Mesenchymal stem cell (in vitro differentiated cells and primary cell): ENCODE measurements around the gene TTC7B.
A peak's percentile ranks its signal among the peaks of the same experiment; 100 is the strongest.

Experiments
- DNase-seq: peaks from one replicate; pipeline ENCODE4 v3.0.0-alpha.2; 2013
- H2AFZ ChIP-seq: one replicate; pipeline ENCODE4 v1.6.1; 2013; ENCODE audit warnings: low read depth, mild to moderate bottlenecking, control low read depth, inconsistent platforms, low read length, moderate library complexity
- H2AK5ac ChIP-seq: 2 replicates; pipeline ENCODE4 v1.6.1; 2013; ENCODE audit warnings: low read length, moderate library complexity, mild to moderate bottlenecking, inconsistent platforms; ENCODE audit not compliant: severe bottlenecking
- H2BK120ac ChIP-seq: one replicate; pipeline ENCODE4 v1.6.1; 2013; ENCODE audit warnings: low read depth, mild to moderate bottlenecking, inconsistent platforms, low read length, moderate library complexity
- H2BK12ac ChIP-seq, 2 experiments: one replicate each; pipeline ENCODE4 v1.6.1; 2013; ENCODE audit warnings: inconsistent platforms in 2 of 2, low read length in 2 of 2, mild to moderate bottlenecking in 2 of 2, moderate library complexity in 2 of 2, control low read depth in 1 of 2
- H2BK15ac ChIP-seq: one replicate; pipeline ENCODE4 v1.6.1; 2013; ENCODE audit warnings: mild to moderate bottlenecking, low read depth, inconsistent platforms; ENCODE audit not compliant: poor library complexity, severe bottlenecking
- H2BK5ac ChIP-seq: 2 replicates; pipeline ENCODE4 v1.6.1; 2013; ENCODE audit warnings: low read depth, mild to moderate bottlenecking, low read length, control low read depth, inconsistent platforms; ENCODE audit not compliant: poor library complexity, severe bottlenecking
- H3K14ac ChIP-seq, 2 experiments: one replicate each; pipeline ENCODE4 v1.6.1; 2013; ENCODE audit warnings: inconsistent platforms in 2 of 2, low read length in 2 of 2, control low read depth in 1 of 2, mild to moderate bottlenecking in 1 of 2, moderate library complexity in 1 of 2
- H3K18ac ChIP-seq, 2 experiments: one replicate each; pipeline ENCODE4 v1.6.1; 2013; ENCODE audit warnings: inconsistent platforms in 2 of 2, low read length in 2 of 2, control low read depth in 1 of 2, low read depth in 1 of 2, mild to moderate bottlenecking in 1 of 2
- H3K23ac ChIP-seq, 2 experiments: one replicate each; pipeline ENCODE4 v1.6.1; 2013; ENCODE audit warnings: inconsistent platforms in 2 of 2, low read length in 2 of 2, mild to moderate bottlenecking in 2 of 2, moderate library complexity in 2 of 2, control low read depth in 1 of 2
- H3K27ac ChIP-seq: 2 replicates; pipeline ENCODE4 v1.5.1; 2013; ENCODE audit warnings: mild to moderate bottlenecking, moderate library complexity, low read length, control low read depth, inconsistent platforms; ENCODE audit not compliant: poor library complexity, severe bottlenecking
- H3K27me3 ChIP-seq, 2 experiments: 2 replicates each; pipeline versions ENCODE4 v1.6.1 to v1.7.0; 2013; ENCODE audit warnings: low read length in 2 of 2, mild to moderate bottlenecking in 2 of 2, moderate library complexity in 2 of 2, control low read depth in 1 of 2, inconsistent platforms in 1 of 2; ENCODE audit not compliant: control insufficient read depth in 1 of 2, insufficient read depth in 1 of 2
- H3K36me3 ChIP-seq, 2 experiments: 2 replicates each; pipeline versions ENCODE4 v1.6.1 to v1.7.0; 2013; ENCODE audit warnings: low read length in 2 of 2, control low read depth in 1 of 2, inconsistent platforms in 1 of 2, low read depth in 1 of 2, mild to moderate bottlenecking in 1 of 2; ENCODE audit not compliant: insufficient read depth in 2 of 2, control insufficient read depth in 1 of 2
- H3K4ac ChIP-seq, 2 experiments: one replicate each; pipeline ENCODE4 v1.6.1; 2013; ENCODE audit warnings: inconsistent platforms in 2 of 2, low read length in 2 of 2, mild to moderate bottlenecking in 2 of 2, moderate library complexity in 2 of 2, control low read depth in 1 of 2, low read depth in 1 of 2
- H3K4me1 ChIP-seq: 2 replicates; pipeline ENCODE4 v1.6.1; 2013; ENCODE audit warnings: low read depth, low read length, control low read depth; ENCODE audit not compliant: control insufficient read depth, insufficient read depth
- H3K4me2 ChIP-seq: 2 replicates; pipeline ENCODE4 v1.6.1; 2013; ENCODE audit warnings: low read length, mild to moderate bottlenecking, inconsistent platforms; ENCODE audit not compliant: poor library complexity, severe bottlenecking
- H3K4me3 ChIP-seq, 2 experiments: 2 replicates each; pipeline versions ENCODE4 v1.5.1 to v1.7.0; 2013; ENCODE audit warnings: low read length in 2 of 2, mild to moderate bottlenecking in 2 of 2, control low read depth in 1 of 2, low read depth in 1 of 2; ENCODE audit not compliant: insufficient read depth in 1 of 2
- H3K79me1 ChIP-seq: replicated peaks from 2 replicates; pipeline ENCODE4 v1.6.1; 2013; ENCODE audit warnings: mild to moderate bottlenecking, control low read depth, low read length, inconsistent platforms; ENCODE audit not compliant: poor library complexity, severe bottlenecking
- H3K9ac ChIP-seq: 2 replicates; pipeline ENCODE4 v1.7.0; 2013; ENCODE audit warnings: mild to moderate bottlenecking, low read length, moderate library complexity
- H3K9me3 ChIP-seq: 2 replicates; pipeline ENCODE4 v1.7.0; 2013; ENCODE audit warnings: mild to moderate bottlenecking, low read length; ENCODE audit not compliant: control insufficient read depth
- H4K8ac ChIP-seq: one replicate; pipeline ENCODE4 v1.6.1; 2013; ENCODE audit warnings: inconsistent platforms, mild to moderate bottlenecking, low read length, moderate library complexity
- H4K91ac ChIP-seq: one replicate; pipeline ENCODE4 v1.6.1; 2013; ENCODE audit warnings: mild to moderate bottlenecking, low read length, inconsistent platforms
- WGBS: methylation state at CpG from one replicate; pipeline ENCODE4 v1.1.7; 2013; ENCODE audit warnings: mixed read lengths; 5-methylcytosine and 5-hydroxymethylcytosine counted together

TTC7B gene

DNA sequence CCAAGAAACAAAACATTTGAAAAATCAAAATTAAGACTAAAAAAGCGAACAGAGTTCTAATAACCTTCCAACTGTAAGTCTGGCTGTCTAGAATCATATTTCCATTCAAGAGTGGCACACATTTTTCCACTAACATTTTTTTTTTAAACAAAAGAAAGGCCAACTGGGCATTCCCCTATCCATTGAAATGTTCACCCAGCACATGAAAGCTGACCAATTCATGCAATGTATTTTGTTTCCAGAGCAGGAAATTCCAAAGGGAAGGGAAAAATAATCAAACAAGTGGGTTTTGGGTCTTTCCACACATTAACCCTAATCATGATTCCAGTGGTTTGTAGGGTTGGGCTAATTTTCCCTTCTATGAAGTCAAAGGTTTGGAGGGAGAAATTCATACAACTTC lies 212.9 kb downstream of the TTC7B start:
- Histone ChIP-seq H3K9me3 (no peaks in the 10 kb centered on the region), H2BK15ac (no peak overlapping the region), H3K4me3 (no peak overlapping the region), H4K91ac (no peak overlapping the region), H4K8ac (no peak overlapping the region), H2BK12ac (no peak overlapping the region), H3K79me1 (no peaks in the 10 kb centered on the region), H3K27ac (no peak overlapping the region), H3K4ac (no peak overlapping the region), H3K9ac (no peak overlapping the region), H3K14ac (no peak overlapping the region), H2BK5ac (no peak overlapping the region), H3K18ac (no peak overlapping the region), H2AK5ac (no peak overlapping the region), H3K4me2 (no peak overlapping the region), H3K36me3 (peaks cover 2 to 8% of the 10 kb centered on the region in 2 experiments), H2BK120ac (no peak overlapping the region), H2AFZ (no peak overlapping the region), H3K23ac (no peak overlapping the region), H3K27me3 (no peaks in the 10 kb centered on the region), H3K4me1 (peaks cover 11% of the 10 kb centered on the region)
- no peak for DNase-seq
- 93% methylated on average over 1 of the region's 1 CpG for WGBS

DNA sequence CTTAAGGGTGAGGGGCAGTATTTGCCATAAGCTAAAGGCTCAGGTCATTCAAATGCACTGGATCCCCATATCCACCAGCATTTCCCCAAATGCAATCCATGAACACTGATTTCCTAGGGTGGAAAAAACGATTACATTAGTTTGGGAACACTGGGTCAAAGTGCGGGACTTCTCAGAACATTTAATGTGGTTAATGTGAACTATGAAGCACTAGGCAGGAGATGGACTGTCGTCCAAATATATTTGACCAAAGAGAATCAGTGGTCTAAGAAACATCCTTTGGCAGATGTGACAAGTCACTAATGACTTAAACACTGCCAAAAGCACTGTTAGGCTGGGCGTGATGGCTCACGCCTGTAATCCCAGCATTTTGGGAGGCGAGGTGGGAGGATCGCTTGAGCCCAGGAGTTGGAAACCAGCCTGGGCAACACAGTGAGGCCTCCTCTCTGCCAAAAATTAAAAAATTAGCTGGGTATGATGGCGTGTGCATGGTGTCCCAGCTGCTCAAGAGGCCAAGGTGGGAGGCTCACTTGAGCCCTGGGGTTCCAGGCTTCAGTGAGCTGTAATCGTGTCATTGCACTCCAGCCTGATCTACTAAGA lies 214.0 kb downstream of the TTC7B start:
- peaks cover 8% of the 10 kb centered on the region for H3K4me1 ChIP-seq

DNA sequence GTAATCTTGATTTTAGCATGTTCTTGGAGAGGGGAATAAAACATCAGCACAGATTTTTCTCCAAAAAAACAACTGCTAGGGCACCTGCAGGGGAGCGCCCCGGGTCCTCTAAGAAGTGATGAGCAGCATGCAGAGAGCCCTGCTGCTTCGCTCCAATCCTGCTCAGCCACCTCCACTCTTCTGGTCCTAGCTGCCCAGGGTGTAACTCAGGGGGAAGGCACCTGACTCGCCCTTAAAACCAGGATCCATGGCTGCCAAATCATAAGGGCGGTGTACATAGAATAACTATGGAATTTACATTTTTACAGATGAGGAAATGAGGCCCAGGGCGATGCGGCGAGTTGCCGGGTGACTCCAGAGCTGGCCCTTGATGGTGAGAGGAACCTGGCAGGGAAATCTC lies 214.7 kb downstream of the TTC7B start:
- no peak overlapping the region for H2AK5ac ChIP-seq
- no peak overlapping the region for H3K14ac ChIP-seq
- H3K4me3 ChIP-seq, result no peak overlapping the region
- no peak for DNase-seq
- no peaks in the 10 kb centered on the region for H3K79me1 ChIP-seq
- H3K27me3 ChIP-seq, result no peaks in the 10 kb centered on the region
- peaks cover 7% of the 10 kb centered on the region for H3K4me1 ChIP-seq
- no peak overlapping the region for H3K4me2 ChIP-seq
- no peak overlapping the region for H3K23ac ChIP-seq
- H3K9me3 ChIP-seq, result no peaks in the 10 kb centered on the region
- 98% methylated on average over 8 of the region's 9 CpGs for WGBS
- no peak overlapping the region for H4K91ac ChIP-seq
- no peak overlapping the region for H2BK15ac ChIP-seq
- no peak overlapping the region for H2BK120ac ChIP-seq
- no peaks in the 10 kb centered on the region for H3K36me3 ChIP-seq
- no peak overlapping the region for H4K8ac ChIP-seq
- no peak overlapping the region for H3K27ac ChIP-seq
- no peak overlapping the region for H3K18ac ChIP-seq
- no peak overlapping the region for H3K4ac ChIP-seq
- H3K9ac ChIP-seq, result no peak overlapping the region
- H2AFZ ChIP-seq, result no peak overlapping the region
- H2BK5ac ChIP-seq, result no peak overlapping the region
- no peak overlapping the region for H2BK12ac ChIP-seq

More for the DNA sequence above, 214.0 kb downstream of the TTC7B start:
- Histone ChIP-seq H3K18ac (no peak overlapping the region), H3K27ac (no peak overlapping the region), H2AK5ac (no peak overlapping the region), H2BK120ac (no peak overlapping the region), H4K91ac (no peak overlapping the region), H3K4me3 (no peak overlapping the region), H3K9ac (no peak overlapping the region), H3K4me2 (no peak overlapping the region), H2BK12ac (no peak overlapping the region), H3K14ac (no peak overlapping the region), H2BK15ac (no peak overlapping the region), H2BK5ac (no peak overlapping the region), H3K27me3 (no peaks in the 10 kb centered on the region), H3K79me1 (no peaks in the 10 kb centered on the region), H3K36me3 (peaks cover 0 to under 1% of the 10 kb centered on the region in 2 experiments), H4K8ac (no peak overlapping the region), H3K4ac (no peak overlapping the region), H3K9me3 (no peaks in the 10 kb centered on the region), H3K23ac (no peak overlapping the region), H2AFZ (no peak overlapping the region)
- no peak for DNase-seq
- whole genome bisulfite sequencing, result 94% methylated on average over 8 of the region's 9 CpGs

DNA sequence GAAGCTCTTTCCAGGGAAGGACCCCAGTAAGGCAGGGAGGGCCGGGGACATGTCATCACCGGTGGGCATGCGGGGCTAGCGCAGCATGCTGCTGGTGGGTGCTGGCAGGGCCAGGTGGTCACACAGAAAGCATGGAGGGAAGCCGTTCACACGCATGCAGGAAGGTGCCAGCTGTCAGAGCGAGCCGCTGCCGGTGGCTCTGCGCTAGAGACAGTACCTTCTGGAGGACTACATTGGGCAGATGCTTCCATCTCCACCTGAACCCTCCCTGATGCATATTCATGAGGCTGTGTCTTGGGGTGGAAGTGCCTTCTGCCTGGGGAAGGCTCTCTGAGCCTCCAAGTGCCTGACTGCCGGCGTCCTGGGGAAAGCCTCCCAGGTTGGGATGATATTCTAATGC lies 215.6 kb downstream of the TTC7B start:
- Histone ChIP-seq H3K4ac (no peak overlapping the region), H3K36me3 (no peaks in the 10 kb centered on the region), H2AFZ (no peak overlapping the region), H3K4me3 (no peak overlapping the region), H2BK12ac (no peak overlapping the region), H3K18ac (no peak overlapping the region), H2BK120ac (no peak overlapping the region), H3K14ac (no peak overlapping the region), H3K27ac (no peak overlapping the region), H4K91ac (peak overlapping the region; percentile 66), H2BK5ac (no peak overlapping the region), H3K9ac (no peak overlapping the region), H3K23ac (no peak overlapping the region), H2BK15ac (no peak overlapping the region), H3K79me1 (no peaks in the 10 kb centered on the region), H3K9me3 (no peaks in the 10 kb centered on the region), H3K4me1 (peaks cover 7% of the 10 kb centered on the region), H2AK5ac (no peak overlapping the region), H4K8ac (no peak overlapping the region), H3K4me2 (no peak overlapping the region), H3K27me3 (no peaks in the 10 kb centered on the region)
- DNase-seq, result no peak
- 97% methylated on average over 12 of the region's 12 CpGs for WGBS
